GM12874 (cell line): ENCODE results near the gene ID3.

ENCODE experiments used
- CTCF ChIP-seq: IDR thresholded peaks from 2 replicates; pipeline ENCODE4 v1.5.1; 2011; ENCODE audit warnings: low read depth, mild to moderate bottlenecking, control low read depth, low read length, moderate library complexity; ENCODE audit not compliant: insufficient read depth

Gene ID3

GRCh38 chr1:23562137-23562876 lies 3.0 kb upstream of the ID3 start:
- TF ChIP-seq CTCF: no peak

GRCh38 chr1:23561813-23562100 lies 2.5 kb upstream of the ID3 start:
- no peak for TF ChIP-seq CTCF

- TF ChIP-seq CTCF: no peak
Measured at GRCh38 chr1:23561076-23561812, 1.9 kb upstream of the ID3 start.

- TF ChIP-seq CTCF: no peak
Measured at GRCh38 chr1:23559985-23560741, 862 bp upstream of the ID3 start.

GRCh38 chr1:23558872-23559135 lies 497 bp downstream of the ID3 start:
- no peak for TF ChIP-seq CTCF

- TF ChIP-seq CTCF: no peak
Measured at GRCh38 chr1:23558140-23558871, 995 bp downstream of the ID3 start.
